Keratinocyte (primary cell): Measurements from ENCODE around the gene GCM1. TPM values are rescaled to one million over a fixed set of nuclear protein-coding genes. Genes with fewer than 3 reads are reported as not detected.

Experiments
- DNase-seq: peaks from one replicate; pipeline ENCODE4 v3.0.0-alpha.2; 2011; ENCODE audit warnings: low read depth, missing footprints, low spot score
- FAIRE-seq: peaks from 2 replicates; lab custom pipeline; 2011; peaks lifted over from hg19 to GRCh38; lab: Jason Lieb, UNC
- H2AFZ ChIP-seq: 2 replicates; pipeline ENCODE4 v1.6.0; 2012; ENCODE audit warnings: low read length, control low read depth, inconsistent platforms; ENCODE audit not compliant: control insufficient read depth
- H3K27ac ChIP-seq: 2 replicates; pipeline ENCODE4 v1.5.1; 2011; ENCODE audit warnings: low read length; ENCODE audit not compliant: control insufficient read depth, insufficient read depth
- H3K27me3 ChIP-seq: 3 replicates; pipeline ENCODE4 v1.6.0; 2011; ENCODE audit warnings: low read length; ENCODE audit not compliant: control insufficient read depth, insufficient read depth; ENCODE audit errors: extremely low read depth
- H3K36me3 ChIP-seq, 2 experiments: 2 replicates in 1 of 2; 3 replicates in 1 of 2; pipeline ENCODE4 v1.5.1; 2011; ENCODE audit warnings: low read length in 2 of 2, mild to moderate bottlenecking in 1 of 2; ENCODE audit not compliant: control insufficient read depth in 2 of 2, insufficient read depth in 2 of 2; ENCODE audit errors: extremely low read depth in 1 of 2
- H3K4me1 ChIP-seq: 3 replicates; pipeline ENCODE4 v1.5.1; 2011; ENCODE audit warnings: low read length; ENCODE audit not compliant: control insufficient read depth, insufficient read depth; ENCODE audit errors: extremely low read depth
- H3K4me2 ChIP-seq: 3 replicates; pipeline ENCODE4 v1.6.0; 2011; ENCODE audit warnings: low read depth, low read length; ENCODE audit not compliant: control insufficient read depth, insufficient read depth; ENCODE audit errors: extremely low read depth
- H3K4me3 ChIP-seq, 3 experiments: fragments of 200-600 bp in 1 of 3; sonication (generic) in 1 of 3; 2 replicates in 2 of 3; 3 replicates in 1 of 3; pipeline ENCODE4 v1.5.1; 2011 to 2016; ENCODE audit warnings: low read length in 3 of 3, mild to moderate bottlenecking in 3 of 3, control low read depth in 2 of 3, inconsistent platforms in 1 of 3, low read depth in 1 of 3, mixed read lengths in 1 of 3, mixed run types in 1 of 3, moderate library complexity in 1 of 3; ENCODE audit not compliant: control insufficient read depth in 2 of 3, insufficient read depth in 2 of 3; ENCODE audit errors: extremely low read depth in 1 of 3
- H3K79me2 ChIP-seq: 2 replicates; pipeline ENCODE4 v1.6.0; 2012; ENCODE audit warnings: low read length; ENCODE audit not compliant: control insufficient read depth, insufficient read depth
- H3K9ac ChIP-seq: 3 replicates; pipeline ENCODE4 v1.6.0; 2011; ENCODE audit warnings: low read length; ENCODE audit not compliant: control insufficient read depth, insufficient read depth; ENCODE audit errors: extremely low read depth
- H3K9me1 ChIP-seq: 3 replicates; pipeline ENCODE4 v1.6.0; 2011; ENCODE audit warnings: low read length; ENCODE audit not compliant: control insufficient read depth, insufficient read depth; ENCODE audit errors: extremely low read depth
- H3K9me3 ChIP-seq: 2 replicates; pipeline ENCODE4 v1.5.1; 2012; ENCODE audit warnings: low read depth, low read length; ENCODE audit not compliant: control insufficient read depth
- H4K20me1 ChIP-seq: 3 replicates; pipeline ENCODE4 v1.6.0; 2011; ENCODE audit warnings: low read length; ENCODE audit not compliant: control insufficient read depth, insufficient read depth; ENCODE audit errors: extremely low read depth
- EZH2 ChIP-seq: IDR thresholded peaks from one replicate; pipeline ENCODE4 v1.6.1; 2012; ENCODE audit warnings: inconsistent platforms, mild to moderate bottlenecking, low read length, moderate library complexity
- dilution Hi-C: fragments of 300-500 bp; cut with MboI; formaldehyde crosslinking; loops from one replicate; pipeline ENCODE4 v1.7.0; 2020; ENCODE audit warnings: low sequenced_read_pairs; ENCODE audit not compliant: extremely low pct_ligation_motif_present
- polyA plus RNA-seq, 5 experiments: library from polyadenylated mRNA; depleted of rRNA in 3 of 5; stranded (reverse) in 3 of 5; stranded (forward) in 1 of 5; unstranded in 1 of 5; fragments of >200 nt; gene quantifications; 1 replicate in 1 of 5; 2 replicates in 3 of 5; 3 replicates in 1 of 5; pipeline versions ENCODE4 v1.2.1 to v1.2.3, GENCODE V29; 2011 to 2012; ENCODE audit warnings: missing spikeins in 2 of 5, low read depth in 1 of 5, low replicate concordance in 1 of 5
- TF ChIP-seq, protein P1 (sequence below), 3 experiments: IDR thresholded peaks in 1 of 3; conservative IDR thresholded peaks in 1 of 3; optimal IDR thresholded peaks in 1 of 3; 2 replicates in 2 of 3; 3 replicates in 1 of 3; pipeline versions ENCODE3 to v1.5.1; 2011; ENCODE audit warnings: low read length in 3 of 3, mild to moderate bottlenecking in 3 of 3, moderate library complexity in 2 of 3, control low read depth in 1 of 3, inconsistent platforms in 1 of 3; ENCODE audit not compliant: insufficient read depth in 2 of 3; ENCODE audit errors: extremely low read depth in 1 of 3

GCM1 gene
- polyA plus RNA-seq, 1 donor (not counting 4 experiments of a cell fraction or from before 2014, with no cell fraction given), result not detected

- Histone ChIP-seq H3K27me3 (no peaks in the 10 kb centered on the region), H3K36me3 (no peaks in the 10 kb centered on the region), H2AFZ (no peak overlapping the region), H3K9ac (no peak overlapping the region), H3K9me3 (no peaks in the 10 kb centered on the region), H3K4me2 (no peak overlapping the region), H3K4me3 (no peak overlapping the region), H3K79me2 (no peaks in the 10 kb centered on the region), H3K4me1 (no peaks in the 10 kb centered on the region), H4K20me1 (no peaks in the 10 kb centered on the region), H3K9me1 (no peaks in the 10 kb centered on the region), H3K27ac (no peak overlapping the region)
- TF ChIP-seq EZH2, result no peak
- TF ChIP-seq, protein P1, sequence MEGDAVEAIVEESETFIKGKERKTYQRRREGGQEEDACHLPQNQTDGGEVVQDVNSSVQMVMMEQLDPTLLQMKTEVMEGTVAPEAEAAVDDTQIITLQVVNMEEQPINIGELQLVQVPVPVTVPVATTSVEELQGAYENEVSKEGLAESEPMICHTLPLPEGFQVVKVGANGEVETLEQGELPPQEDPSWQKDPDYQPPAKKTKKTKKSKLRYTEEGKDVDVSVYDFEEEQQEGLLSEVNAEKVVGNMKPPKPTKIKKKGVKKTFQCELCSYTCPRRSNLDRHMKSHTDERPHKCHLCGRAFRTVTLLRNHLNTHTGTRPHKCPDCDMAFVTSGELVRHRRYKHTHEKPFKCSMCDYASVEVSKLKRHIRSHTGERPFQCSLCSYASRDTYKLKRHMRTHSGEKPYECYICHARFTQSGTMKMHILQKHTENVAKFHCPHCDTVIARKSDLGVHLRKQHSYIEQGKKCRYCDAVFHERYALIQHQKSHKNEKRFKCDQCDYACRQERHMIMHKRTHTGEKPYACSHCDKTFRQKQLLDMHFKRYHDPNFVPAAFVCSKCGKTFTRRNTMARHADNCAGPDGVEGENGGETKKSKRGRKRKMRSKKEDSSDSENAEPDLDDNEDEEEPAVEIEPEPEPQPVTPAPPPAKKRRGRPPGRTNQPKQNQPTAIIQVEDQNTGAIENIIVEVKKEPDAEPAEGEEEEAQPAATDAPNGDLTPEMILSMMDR (optimal IDR thresholded peaks at IDR 0.05 in 1 of 3, IDR thresholded peaks at IDR 0.05 in 1 of 3, conservative IDR thresholded peaks at IDR 0.05 in 1 of 3; ENCODE audit: extremely low read depth in 1 of 3, insufficient read depth in 2 of 3, low read length in 3 of 3), result no peak
- no peak for FAIRE-seq
- dilution Hi-C loops, result no loop called here
- no peak for DNase-seq
Measured at GRCh38 chr6:53189554-53189953, 40.9 kb upstream of the GCM1 start.

GRCh38 chr6:53188833-53189232 lies 40.2 kb upstream of the GCM1 start:
- no peaks in the 10 kb centered on the region for H3K4me1 ChIP-seq
- H2AFZ ChIP-seq, result no peak overlapping the region
- H3K79me2 ChIP-seq, result no peaks in the 10 kb centered on the region
- H3K9ac ChIP-seq, result no peak overlapping the region
- H3K27ac ChIP-seq, result no peak overlapping the region
- no peak overlapping the region for H3K4me2 ChIP-seq
- TF ChIP-seq EZH2, result no peak
- TF ChIP-seq, protein P1 (optimal IDR thresholded peaks at IDR 0.05 in 1 of 3, IDR thresholded peaks at IDR 0.05 in 1 of 3, conservative IDR thresholded peaks at IDR 0.05 in 1 of 3; ENCODE audit: extremely low read depth in 1 of 3, insufficient read depth in 2 of 3, low read length in 3 of 3), result no peak
- no peak for FAIRE-seq
- H3K27me3 ChIP-seq, result no peaks in the 10 kb centered on the region
- H4K20me1 ChIP-seq, result no peaks in the 10 kb centered on the region
- dilution Hi-C loops, result no loop called here
- no peak overlapping the region for H3K4me3 ChIP-seq
- no peaks in the 10 kb centered on the region for H3K9me1 ChIP-seq
- H3K36me3 ChIP-seq, result no peaks in the 10 kb centered on the region
- H3K9me3 ChIP-seq, result no peaks in the 10 kb centered on the region
- no peak for DNase-seq
